Measurements from ENCODE around the gene DCBLD1.

DCBLD1 gene

DNA sequence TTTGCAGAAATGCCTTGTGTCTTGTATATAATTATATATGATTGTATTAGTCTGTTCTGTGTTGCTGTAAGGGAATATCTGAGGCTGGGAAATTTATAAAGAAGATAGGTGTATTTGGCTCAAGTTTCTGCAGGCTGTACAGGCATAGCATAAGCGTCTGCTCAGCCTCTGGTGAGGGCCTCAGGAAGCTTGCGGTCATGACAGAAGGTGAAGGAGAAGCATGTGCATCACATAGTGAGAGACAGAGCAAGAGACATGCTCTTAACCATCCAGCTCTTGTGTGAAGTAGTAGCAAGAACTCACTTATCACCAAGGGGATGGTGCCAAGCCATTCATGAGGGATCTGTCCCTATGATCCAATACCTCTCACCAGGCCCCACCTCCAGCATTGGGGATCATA lies 6.5 kb downstream of the DCBLD1 start:
- H3K9ac ChIP-seq (ENCODE audit: low read depth, low read length, poor library complexity, severe bottlenecking), result no peak overlapping the region
- no peaks in the 10 kb centered on the region for H3K79me2 ChIP-seq (ENCODE audit: insufficient read depth, low read length)
- TF ChIP-seq, protein P1, sequence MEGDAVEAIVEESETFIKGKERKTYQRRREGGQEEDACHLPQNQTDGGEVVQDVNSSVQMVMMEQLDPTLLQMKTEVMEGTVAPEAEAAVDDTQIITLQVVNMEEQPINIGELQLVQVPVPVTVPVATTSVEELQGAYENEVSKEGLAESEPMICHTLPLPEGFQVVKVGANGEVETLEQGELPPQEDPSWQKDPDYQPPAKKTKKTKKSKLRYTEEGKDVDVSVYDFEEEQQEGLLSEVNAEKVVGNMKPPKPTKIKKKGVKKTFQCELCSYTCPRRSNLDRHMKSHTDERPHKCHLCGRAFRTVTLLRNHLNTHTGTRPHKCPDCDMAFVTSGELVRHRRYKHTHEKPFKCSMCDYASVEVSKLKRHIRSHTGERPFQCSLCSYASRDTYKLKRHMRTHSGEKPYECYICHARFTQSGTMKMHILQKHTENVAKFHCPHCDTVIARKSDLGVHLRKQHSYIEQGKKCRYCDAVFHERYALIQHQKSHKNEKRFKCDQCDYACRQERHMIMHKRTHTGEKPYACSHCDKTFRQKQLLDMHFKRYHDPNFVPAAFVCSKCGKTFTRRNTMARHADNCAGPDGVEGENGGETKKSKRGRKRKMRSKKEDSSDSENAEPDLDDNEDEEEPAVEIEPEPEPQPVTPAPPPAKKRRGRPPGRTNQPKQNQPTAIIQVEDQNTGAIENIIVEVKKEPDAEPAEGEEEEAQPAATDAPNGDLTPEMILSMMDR (conservative IDR thresholded peaks at IDR 0.05; ENCODE audit: low read length), result no peak
- TF ChIP-seq EZH2phosphoT487 (IDR thresholded peaks at IDR 0.05; ENCODE audit: borderline replicate concordance), result no peak
- H3K4me3 ChIP-seq (ENCODE audit: low read length, poor library complexity, severe bottlenecking), result no peak overlapping the region
- H3K4me2 ChIP-seq (ENCODE audit: low read depth, low read length, poor library complexity, severe bottlenecking), result no peak overlapping the region
- H3K9me3 ChIP-seq (ENCODE audit: insufficient read depth, low read depth, low read length), result no peaks in the 10 kb centered on the region
- no peaks in the 10 kb centered on the region for H3K9me2 ChIP-seq (replicated peaks; ENCODE audit: low read depth, low read length)
- H3K27me3 ChIP-seq (ENCODE audit: insufficient read depth, low read length, poor library complexity, severe bottlenecking), result no peaks in the 10 kb centered on the region
- no peaks in the 10 kb centered on the region for H4K20me1 ChIP-seq (ENCODE audit: insufficient read depth, low read length, poor library complexity, severe bottlenecking)
- H3F3A ChIP-seq (ENCODE audit: low read depth), result no peaks in the 10 kb centered on the region
- H3K4me1 ChIP-seq (ENCODE audit: insufficient read depth, low read length, poor library complexity, severe bottlenecking), result no peaks in the 10 kb centered on the region
- no peak overlapping the region for H2AFZ ChIP-seq (ENCODE audit: low read length)
- H3K36me3 ChIP-seq (ENCODE audit: insufficient read depth, low read length), result no peaks in the 10 kb centered on the region

DNA sequence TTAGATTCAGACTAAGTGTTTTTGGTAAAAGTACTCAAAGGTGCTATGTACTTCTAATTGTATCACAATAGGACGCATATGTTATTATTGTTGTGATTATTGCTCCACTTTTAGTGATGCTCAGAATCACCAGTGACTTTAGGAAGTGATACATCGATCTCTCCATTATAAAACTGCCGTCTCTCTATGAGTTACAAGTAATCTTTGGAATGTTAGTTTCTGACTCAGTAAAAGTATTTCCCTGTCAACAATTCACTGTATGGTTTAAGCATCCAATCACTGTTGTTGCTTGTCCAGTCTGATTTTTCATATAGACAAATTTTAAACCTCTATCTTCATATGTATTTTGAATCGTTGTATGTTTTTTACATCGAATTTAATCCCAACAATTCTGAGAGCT lies 9.4 kb downstream of the DCBLD1 start:
- Histone ChIP-seq H3F3A (ENCODE audit: low read depth) (no peaks in the 10 kb centered on the region), H4K20me1 (ENCODE audit: insufficient read depth, low read length, poor library complexity, severe bottlenecking) (no peaks in the 10 kb centered on the region), H3K27me3 (ENCODE audit: insufficient read depth, low read length, poor library complexity, severe bottlenecking) (no peaks in the 10 kb centered on the region), H3K9ac (ENCODE audit: low read depth, low read length, poor library complexity, severe bottlenecking) (no peak overlapping the region), H3K9me2 (replicated peaks; ENCODE audit: low read depth, low read length) (no peaks in the 10 kb centered on the region), H3K9me3 (ENCODE audit: insufficient read depth, low read depth, low read length) (no peaks in the 10 kb centered on the region), H3K4me1 (ENCODE audit: insufficient read depth, low read length, poor library complexity, severe bottlenecking) (no peaks in the 10 kb centered on the region), H3K4me3 (ENCODE audit: low read length, poor library complexity, severe bottlenecking) (no peak overlapping the region), H3K4me2 (ENCODE audit: low read depth, low read length, poor library complexity, severe bottlenecking) (no peak overlapping the region), H3K36me3 (ENCODE audit: insufficient read depth, low read length) (no peaks in the 10 kb centered on the region), H3K79me2 (ENCODE audit: insufficient read depth, low read length) (no peaks in the 10 kb centered on the region), H2AFZ (ENCODE audit: low read length) (no peak overlapping the region)
- TF ChIP-seq, protein P1 (conservative IDR thresholded peaks at IDR 0.05; ENCODE audit: low read length), result no peak
- no peak for TF ChIP-seq EZH2phosphoT487 (IDR thresholded peaks at IDR 0.05; ENCODE audit: borderline replicate concordance)

DNA sequence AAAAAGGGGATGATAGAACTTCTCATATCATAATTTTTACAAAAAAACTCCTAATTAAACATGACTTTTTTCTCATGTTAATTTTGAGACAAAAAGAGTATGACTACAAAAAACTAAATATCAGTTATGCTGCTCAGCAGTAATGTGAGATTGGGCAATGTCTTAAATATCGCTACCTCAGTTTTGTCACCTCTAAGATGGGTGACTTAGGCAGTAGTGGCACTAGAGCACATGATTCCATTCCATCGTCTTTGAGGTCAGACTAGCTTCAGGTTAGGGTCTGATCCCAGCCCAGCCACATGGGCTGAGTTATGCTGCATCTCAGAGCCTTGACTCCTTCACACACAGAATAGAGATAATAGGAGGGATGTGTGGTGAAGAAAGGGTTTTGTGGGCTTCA lies 11.0 kb downstream of the DCBLD1 start:
- Histone ChIP-seq H3F3A (ENCODE audit: low read depth) (no peaks in the 10 kb centered on the region), H3K4me1 (ENCODE audit: insufficient read depth, low read length, poor library complexity, severe bottlenecking) (peaks cover 7% of the 10 kb centered on the region), H3K27me3 (ENCODE audit: insufficient read depth, low read length, poor library complexity, severe bottlenecking) (no peaks in the 10 kb centered on the region)

More for the DNA sequence above, 11.0 kb downstream of the DCBLD1 start:
- no peak overlapping the region for H3K4me3 ChIP-seq (ENCODE audit: low read length, poor library complexity, severe bottlenecking)
- H3K9me2 ChIP-seq (replicated peaks; ENCODE audit: low read depth, low read length), result no peaks in the 10 kb centered on the region
- no peaks in the 10 kb centered on the region for H3K36me3 ChIP-seq (ENCODE audit: insufficient read depth, low read length)
- H3K4me2 ChIP-seq (ENCODE audit: low read depth, low read length, poor library complexity, severe bottlenecking), result no peak overlapping the region
- no peak overlapping the region for H2AFZ ChIP-seq (ENCODE audit: low read length)
- TF ChIP-seq, protein P1 (conservative IDR thresholded peaks at IDR 0.05; ENCODE audit: low read length), result no peak
- TF ChIP-seq EZH2phosphoT487 (IDR thresholded peaks at IDR 0.05; ENCODE audit: borderline replicate concordance), result no peak
- no peak overlapping the region for H3K9ac ChIP-seq (ENCODE audit: low read depth, low read length, poor library complexity, severe bottlenecking)
- H3K9me3 ChIP-seq (ENCODE audit: insufficient read depth, low read depth, low read length), result no peaks in the 10 kb centered on the region
- no peaks in the 10 kb centered on the region for H4K20me1 ChIP-seq (ENCODE audit: insufficient read depth, low read length, poor library complexity, severe bottlenecking)
- no peaks in the 10 kb centered on the region for H3K79me2 ChIP-seq (ENCODE audit: insufficient read depth, low read length)

Data from Loucy (cell line).